Osteocyte (in vitro differentiated cells): Measurements from ENCODE around the gene CAMK2D. TPM values are rescaled to one million over a fixed set of nuclear protein-coding genes. Genes with fewer than 3 reads are reported as not detected.

Experiments used
- DNase-seq: peaks from one replicate; pipeline ENCODE4 v3.0.0; 2021; ENCODE audit warnings: mixed read lengths; ENCODE audit not compliant: unreplicated experiment; ENCODE audit errors: extremely low spot score
- H3K27ac Mint-ChIP-seq: one replicate; pipeline ENCODE4 v1.8.0; 2021; ENCODE audit warnings: mild to moderate bottlenecking, mixed read lengths; ENCODE audit not compliant: unreplicated experiment
- H3K27me3 Mint-ChIP-seq: one replicate; pipeline ENCODE4 v1.8.0; 2021; ENCODE audit warnings: mixed read lengths; ENCODE audit not compliant: unreplicated experiment
- H3K36me3 Mint-ChIP-seq: one replicate; pipeline ENCODE4 v1.8.0; 2021; ENCODE audit warnings: mixed read lengths; ENCODE audit not compliant: unreplicated experiment
- H3K4me1 Mint-ChIP-seq: one replicate; pipeline ENCODE4 v1.8.0; 2021; ENCODE audit warnings: mixed read lengths; ENCODE audit not compliant: unreplicated experiment
- H3K4me3 Mint-ChIP-seq: one replicate; pipeline ENCODE4 v1.8.0; 2021; ENCODE audit warnings: mild to moderate bottlenecking, moderate library complexity, mixed read lengths; ENCODE audit not compliant: unreplicated experiment
- H3K9me3 Mint-ChIP-seq: one replicate; pipeline ENCODE4 v1.8.0; 2021; ENCODE audit warnings: mixed read lengths; ENCODE audit not compliant: unreplicated experiment
- total RNA-seq: library from RNA; stranded (reverse); gene quantifications from 2 replicates; pipeline ENCODE4 v1.2.1, GENCODE V29; 2021
- TF ChIP-seq, protein P1 (sequence below): fragments of 200-600 bp; sonication (generic); IDR thresholded peaks from 2 replicates; pipeline ENCODE4 v1.5.0; 2021; ENCODE audit warnings: antibody characterized with exemption, mild to moderate bottlenecking, moderate library complexity

The CAMK2D gene
- total RNA-seq, 1 donor from 2014 or later, result 84.3 TPM

DNA sequence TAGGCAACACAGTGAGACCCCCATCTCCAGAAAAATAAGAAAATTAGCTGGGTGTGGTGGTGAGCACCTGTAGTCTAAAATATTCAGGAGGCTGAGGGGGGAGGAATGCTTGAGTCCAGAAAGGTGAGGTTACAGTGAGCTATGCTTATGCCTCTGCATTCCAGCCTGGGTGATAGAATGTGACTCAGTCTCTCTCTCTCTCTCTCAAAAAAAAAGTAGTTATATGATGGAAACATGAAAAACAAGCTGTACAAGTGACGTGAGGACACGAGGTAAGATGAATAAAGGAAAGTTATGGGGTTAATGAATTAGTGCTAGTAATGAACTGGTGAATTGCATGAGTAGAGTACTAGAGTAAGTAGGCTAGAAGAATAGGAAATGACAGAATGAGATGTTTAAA lies 21.8 kb upstream of the CAMK2D start:
- Mint-ChIP-seq H3K9me3 (peaks cover 5% of the 10 kb centered on the region), H3K36me3 (no peaks in the 10 kb centered on the region), H3K27ac (peak overlapping the region; percentile 2), H3K27me3 (no peaks in the 10 kb centered on the region), H3K4me1 (peaks cover 25% of the 10 kb centered on the region), H3K4me3 (no peak overlapping the region)
- TF ChIP-seq, protein P1, sequence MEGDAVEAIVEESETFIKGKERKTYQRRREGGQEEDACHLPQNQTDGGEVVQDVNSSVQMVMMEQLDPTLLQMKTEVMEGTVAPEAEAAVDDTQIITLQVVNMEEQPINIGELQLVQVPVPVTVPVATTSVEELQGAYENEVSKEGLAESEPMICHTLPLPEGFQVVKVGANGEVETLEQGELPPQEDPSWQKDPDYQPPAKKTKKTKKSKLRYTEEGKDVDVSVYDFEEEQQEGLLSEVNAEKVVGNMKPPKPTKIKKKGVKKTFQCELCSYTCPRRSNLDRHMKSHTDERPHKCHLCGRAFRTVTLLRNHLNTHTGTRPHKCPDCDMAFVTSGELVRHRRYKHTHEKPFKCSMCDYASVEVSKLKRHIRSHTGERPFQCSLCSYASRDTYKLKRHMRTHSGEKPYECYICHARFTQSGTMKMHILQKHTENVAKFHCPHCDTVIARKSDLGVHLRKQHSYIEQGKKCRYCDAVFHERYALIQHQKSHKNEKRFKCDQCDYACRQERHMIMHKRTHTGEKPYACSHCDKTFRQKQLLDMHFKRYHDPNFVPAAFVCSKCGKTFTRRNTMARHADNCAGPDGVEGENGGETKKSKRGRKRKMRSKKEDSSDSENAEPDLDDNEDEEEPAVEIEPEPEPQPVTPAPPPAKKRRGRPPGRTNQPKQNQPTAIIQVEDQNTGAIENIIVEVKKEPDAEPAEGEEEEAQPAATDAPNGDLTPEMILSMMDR, result no peak
- no peak for DNase-seq

- Mint-ChIP-seq H3K9me3 (peaks cover 5% of the 10 kb centered on the region), H3K4me3 (no peak overlapping the region), H3K36me3 (no peaks in the 10 kb centered on the region), H3K4me1 (peaks cover 25% of the 10 kb centered on the region), H3K27me3 (no peaks in the 10 kb centered on the region), H3K27ac (no peak overlapping the region)
- TF ChIP-seq, protein P1, result peak; percentile 76
- DNase-seq, result no peak
These were observed 20.0 kb upstream of the CAMK2D start for GRCh38 chr4:113781439-113782040.

DNA sequence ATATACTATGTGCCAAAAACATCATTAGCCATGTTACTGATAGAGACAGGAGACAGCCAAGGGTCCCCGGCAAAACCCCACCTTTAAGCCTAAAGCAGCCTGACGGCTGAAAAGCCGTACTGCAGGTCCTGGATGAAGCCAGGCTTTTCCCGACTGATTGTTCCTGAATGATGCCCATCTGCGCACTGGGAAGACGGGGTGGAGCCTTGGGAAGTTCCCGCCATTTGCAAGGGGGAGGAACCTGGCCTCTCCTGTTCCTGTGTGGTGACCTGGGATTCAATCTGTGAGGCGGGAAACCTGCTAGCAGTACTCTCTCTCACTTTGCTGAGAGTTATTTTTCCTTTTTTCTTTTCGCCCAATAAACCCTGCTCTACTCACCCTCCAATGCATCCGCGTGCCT lies 15.1 kb upstream of the CAMK2D start:
- no peaks in the 10 kb centered on the region for H3K9me3 Mint-ChIP-seq
- TF ChIP-seq, protein P1, result no peak
- no peak overlapping the region for H3K27ac Mint-ChIP-seq
- no peaks in the 10 kb centered on the region for H3K27me3 Mint-ChIP-seq
- H3K36me3 Mint-ChIP-seq, result no peaks in the 10 kb centered on the region
- no peak for DNase-seq
- H3K4me1 Mint-ChIP-seq, result no peaks in the 10 kb centered on the region
- H3K4me3 Mint-ChIP-seq, result no peak overlapping the region

DNA sequence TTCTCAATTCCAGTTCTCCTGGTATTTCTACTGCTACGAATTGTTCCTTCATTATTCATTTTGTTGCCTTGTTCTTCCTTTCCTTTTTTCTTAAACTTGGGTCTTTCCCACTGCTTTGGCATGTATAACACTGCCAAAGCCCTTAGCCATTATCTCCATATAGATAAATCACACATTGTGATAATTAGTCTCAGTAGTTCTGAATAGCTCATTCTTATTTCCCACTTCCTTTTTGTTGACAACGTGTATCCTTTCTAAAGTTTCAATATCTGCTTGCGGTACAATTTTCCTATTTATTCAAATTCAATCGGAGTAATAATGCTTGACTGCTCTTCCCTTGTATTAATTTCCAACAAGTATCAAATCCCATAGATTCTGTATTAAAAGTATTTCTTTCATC lies 14.5 kb upstream of the CAMK2D start:
- Mint-ChIP-seq H3K36me3 (no peaks in the 10 kb centered on the region), H3K9me3 (no peaks in the 10 kb centered on the region), H3K4me3 (no peak overlapping the region), H3K4me1 (no peaks in the 10 kb centered on the region), H3K27me3 (no peaks in the 10 kb centered on the region), H3K27ac (no peak overlapping the region)
- TF ChIP-seq, protein P1, result no peak
- DNase-seq, result no peak

DNA sequence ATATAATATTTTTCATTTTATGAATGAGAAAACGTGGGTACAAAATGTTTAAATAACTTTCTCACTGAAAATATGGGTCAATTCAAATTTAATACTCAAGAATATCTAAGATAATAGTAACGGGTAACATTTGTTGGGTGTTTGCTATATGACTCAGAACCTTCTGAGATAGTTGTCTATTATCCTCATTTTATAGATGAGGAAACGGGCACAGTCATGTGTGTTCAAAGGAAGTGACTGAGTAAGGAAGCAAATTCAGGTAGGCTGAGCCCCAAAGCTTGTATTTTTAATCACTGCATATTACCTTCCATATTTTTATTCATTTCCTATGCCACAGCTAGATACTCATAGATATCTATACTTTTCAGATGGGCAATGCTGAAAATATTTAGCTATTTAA lies 12.2 kb upstream of the CAMK2D start:
- no peak for DNase-seq
- Mint-ChIP-seq H3K36me3 (no peaks in the 10 kb centered on the region), H3K4me1 (no peaks in the 10 kb centered on the region), H3K4me3 (no peak overlapping the region), H3K9me3 (no peaks in the 10 kb centered on the region), H3K27ac (no peak overlapping the region), H3K27me3 (no peaks in the 10 kb centered on the region)
- TF ChIP-seq, protein P1, result no peak
